Neutrophil (primary cell): ENCODE results near the gene VSTM4.

Source experiments
- H3K27ac ChIP-seq: fragments of 200-600 bp; sonication (generic); 2 replicates; pipeline ENCODE4 v1.5.1; 2016; ENCODE audit warnings: mild to moderate bottlenecking, moderate library complexity
- H3K27me3 ChIP-seq: fragments of 200-600 bp; sonication (generic); 2 replicates; pipeline ENCODE4 v1.6.0; 2016; ENCODE audit warnings: mild to moderate bottlenecking
- H3K36me3 ChIP-seq: fragments of 200-600 bp; sonication (generic); 2 replicates; pipeline ENCODE4 v1.5.1; 2017
- H3K4me1 ChIP-seq, 2 experiments: fragments of 200-600 bp in 1 of 2; sonication (generic) in 1 of 2; 1 replicate in 1 of 2; 2 replicates in 1 of 2; pipeline versions ENCODE4 v1.5.1 to v1.6.1; 2013 to 2016; ENCODE audit warnings: low read depth in 1 of 2, low read length in 1 of 2, mild to moderate bottlenecking in 1 of 2, moderate library complexity in 1 of 2; ENCODE audit not compliant: control insufficient read depth in 1 of 2, insufficient read depth in 1 of 2
- H3K4me3 ChIP-seq, 2 experiments: fragments of 200-600 bp in 1 of 2; sonication (generic) in 1 of 2; 1 replicate in 1 of 2; 2 replicates in 1 of 2; pipeline ENCODE4 v1.5.1; 2013 to 2016; ENCODE audit warnings: low read depth in 1 of 2, low read length in 1 of 2, mild to moderate bottlenecking in 1 of 2, moderate library complexity in 1 of 2
- H3K9me3 ChIP-seq: fragments of 200-600 bp; sonication (generic); 2 replicates; pipeline ENCODE4 v1.5.1; 2016
- TF ChIP-seq, protein P1 (sequence below): fragments of 200-600 bp; sonication (generic); IDR thresholded peaks from 2 replicates; pipeline ENCODE4 v1.5.1; 2016; ENCODE audit warnings: antibody characterized with exemption

VSTM4 gene

DNA sequence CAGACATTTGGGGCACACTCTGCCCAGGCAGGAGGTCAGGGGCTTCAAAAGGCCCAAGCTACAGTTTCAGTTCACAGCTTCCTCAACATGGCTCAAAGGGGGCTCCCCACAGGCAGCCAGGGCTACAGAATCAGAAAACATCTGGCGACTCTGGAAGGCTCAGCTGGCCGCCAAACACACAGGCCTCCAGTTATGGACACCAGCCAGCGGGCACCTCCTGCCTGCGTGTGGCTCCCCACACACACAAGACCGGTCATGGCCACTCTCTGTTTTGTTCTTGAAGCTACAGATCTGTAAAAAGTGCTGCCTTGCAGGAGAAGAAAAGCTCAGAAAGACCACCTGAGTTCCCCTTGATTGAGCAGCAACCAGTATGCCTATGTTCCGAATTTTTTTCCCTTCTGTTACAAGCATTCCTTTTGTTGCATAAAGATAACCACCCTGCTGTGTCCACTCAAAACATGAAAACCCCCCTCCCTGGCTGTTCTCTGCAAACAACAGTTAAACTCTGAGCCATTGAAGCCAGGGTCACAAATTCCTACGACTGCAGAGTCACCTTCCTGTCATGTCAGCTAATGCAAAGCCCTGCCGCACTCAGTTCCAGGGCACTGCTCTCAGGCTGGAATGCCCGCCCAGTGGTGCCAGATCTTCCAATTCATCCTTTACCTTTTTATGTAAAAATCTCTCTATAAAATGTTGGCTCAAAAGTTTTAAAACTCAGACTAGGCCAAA is 33.6 kb downstream of the VSTM4 start:
- no peak overlapping the region for H3K27ac ChIP-seq
- no peaks in the 10 kb centered on the region for H3K4me1 ChIP-seq
- peaks cover 7% of the 10 kb centered on the region for H3K27me3 ChIP-seq
- TF ChIP-seq, protein P1, sequence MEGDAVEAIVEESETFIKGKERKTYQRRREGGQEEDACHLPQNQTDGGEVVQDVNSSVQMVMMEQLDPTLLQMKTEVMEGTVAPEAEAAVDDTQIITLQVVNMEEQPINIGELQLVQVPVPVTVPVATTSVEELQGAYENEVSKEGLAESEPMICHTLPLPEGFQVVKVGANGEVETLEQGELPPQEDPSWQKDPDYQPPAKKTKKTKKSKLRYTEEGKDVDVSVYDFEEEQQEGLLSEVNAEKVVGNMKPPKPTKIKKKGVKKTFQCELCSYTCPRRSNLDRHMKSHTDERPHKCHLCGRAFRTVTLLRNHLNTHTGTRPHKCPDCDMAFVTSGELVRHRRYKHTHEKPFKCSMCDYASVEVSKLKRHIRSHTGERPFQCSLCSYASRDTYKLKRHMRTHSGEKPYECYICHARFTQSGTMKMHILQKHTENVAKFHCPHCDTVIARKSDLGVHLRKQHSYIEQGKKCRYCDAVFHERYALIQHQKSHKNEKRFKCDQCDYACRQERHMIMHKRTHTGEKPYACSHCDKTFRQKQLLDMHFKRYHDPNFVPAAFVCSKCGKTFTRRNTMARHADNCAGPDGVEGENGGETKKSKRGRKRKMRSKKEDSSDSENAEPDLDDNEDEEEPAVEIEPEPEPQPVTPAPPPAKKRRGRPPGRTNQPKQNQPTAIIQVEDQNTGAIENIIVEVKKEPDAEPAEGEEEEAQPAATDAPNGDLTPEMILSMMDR, result no peak
- no peaks in the 10 kb centered on the region for H3K36me3 ChIP-seq
- H3K9me3 ChIP-seq, result no peaks in the 10 kb centered on the region
- no peak overlapping the region for H3K4me3 ChIP-seq

DNA sequence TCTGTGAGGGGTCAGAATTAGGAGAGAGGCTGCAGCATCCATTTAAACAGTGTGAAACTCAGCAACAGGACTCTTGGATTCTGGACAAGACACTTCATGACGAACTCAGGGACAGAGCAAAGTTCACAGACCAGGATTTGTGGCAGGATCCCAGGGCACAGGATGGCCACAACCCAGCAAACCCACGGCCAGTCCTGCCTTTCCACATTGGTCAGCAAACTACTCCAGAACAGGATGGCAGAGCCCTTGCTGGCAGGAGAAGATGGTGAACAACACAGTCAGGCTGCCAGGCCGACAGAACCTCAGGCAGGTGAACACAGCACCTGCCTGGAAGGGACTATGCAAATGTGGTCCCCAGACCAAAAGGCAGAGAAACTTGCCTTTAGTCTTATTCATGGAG is 34.4 kb downstream of the VSTM4 start:
- Histone ChIP-seq H3K4me1 (no peaks in the 10 kb centered on the region), H3K27ac (no peak overlapping the region), H3K36me3 (no peaks in the 10 kb centered on the region)

DNA sequence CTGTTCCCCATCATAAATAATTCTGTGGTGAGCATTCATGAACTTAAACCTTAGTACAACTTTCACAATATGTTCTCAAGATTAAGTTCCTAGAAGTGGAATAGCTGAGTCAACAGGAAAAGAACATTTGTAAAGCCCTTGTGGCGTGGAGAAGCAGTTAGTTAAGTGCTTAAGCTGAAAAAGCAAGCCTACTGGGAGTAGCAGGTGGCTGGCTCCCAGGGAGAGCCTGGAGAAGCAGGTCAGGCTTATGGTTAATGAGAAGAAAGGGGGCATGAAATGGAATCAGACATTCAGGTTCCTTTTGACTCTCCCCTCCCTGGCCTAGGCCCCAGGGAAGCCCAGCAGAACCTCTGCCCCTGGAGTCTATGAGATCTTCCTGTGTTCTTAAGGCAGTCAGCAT is 35.3 kb downstream of the VSTM4 start:
- TF ChIP-seq, protein P1, result no peak
- no peak overlapping the region for H3K27ac ChIP-seq
- peaks cover 10% of the 10 kb centered on the region for H3K27me3 ChIP-seq
- H3K36me3 ChIP-seq, result no peaks in the 10 kb centered on the region
- H3K4me3 ChIP-seq, result no peak overlapping the region
- no peaks in the 10 kb centered on the region for H3K9me3 ChIP-seq
- no peaks in the 10 kb centered on the region for H3K4me1 ChIP-seq

More for the DNA sequence above, 34.4 kb downstream of the VSTM4 start:
- H3K27me3 ChIP-seq, result peaks cover 10% of the 10 kb centered on the region
- no peaks in the 10 kb centered on the region for H3K9me3 ChIP-seq
- TF ChIP-seq, protein P1, result no peak
- H3K4me3 ChIP-seq, result no peak overlapping the region

DNA sequence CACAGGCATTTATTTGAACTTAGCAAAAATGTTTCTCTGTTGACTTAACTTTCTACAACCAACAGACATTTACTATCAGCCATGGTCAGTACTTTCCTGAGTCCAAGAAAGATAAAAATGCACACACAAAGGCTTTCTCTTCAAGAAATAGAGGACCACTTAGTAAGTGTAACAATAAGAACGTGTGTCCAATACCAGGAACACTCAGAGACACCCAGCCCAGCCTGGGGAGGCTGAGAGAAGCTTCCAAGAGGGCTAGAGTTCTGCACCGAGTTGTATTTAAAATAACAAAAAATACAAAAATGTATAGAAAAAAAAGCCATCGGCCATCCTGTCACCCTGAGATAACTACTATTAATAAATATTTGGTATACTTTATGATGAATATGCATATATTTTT is 35.8 kb downstream of the VSTM4 start:
- no peaks in the 10 kb centered on the region for H3K4me1 ChIP-seq
- TF ChIP-seq, protein P1, result no peak

DNA sequence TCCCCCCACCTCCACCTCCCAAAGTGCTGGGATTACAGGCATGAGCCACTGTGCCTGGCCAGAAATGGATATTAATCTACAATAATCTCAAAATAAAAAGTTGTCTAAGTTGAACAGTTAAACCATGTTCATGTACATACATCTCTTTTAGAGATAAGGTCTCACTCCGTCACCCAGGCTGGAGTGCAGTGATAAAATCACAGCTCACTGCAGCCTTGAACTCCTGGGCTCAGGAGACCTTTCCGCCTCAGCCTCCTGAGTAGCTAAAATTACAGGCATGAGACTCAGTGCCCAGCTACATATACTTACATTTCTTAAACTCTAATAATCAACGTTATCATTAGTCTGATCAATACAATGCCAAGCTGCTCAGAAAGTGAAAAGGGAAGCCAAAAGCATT is 36.2 kb downstream of the VSTM4 start:
- Histone ChIP-seq H3K27me3 (peaks cover 10% of the 10 kb centered on the region), H3K36me3 (no peaks in the 10 kb centered on the region), H3K27ac (no peak overlapping the region), H3K9me3 (no peaks in the 10 kb centered on the region), H3K4me1 (no peaks in the 10 kb centered on the region), H3K4me3 (no peak overlapping the region)
- TF ChIP-seq, protein P1, result no peak

More for the DNA sequence above, 35.8 kb downstream of the VSTM4 start:
- H3K4me3 ChIP-seq, result no peak overlapping the region
- H3K27ac ChIP-seq, result no peak overlapping the region
- H3K36me3 ChIP-seq, result no peaks in the 10 kb centered on the region
- H3K27me3 ChIP-seq, result peaks cover 10% of the 10 kb centered on the region
- no peaks in the 10 kb centered on the region for H3K9me3 ChIP-seq
